ENCODE measurements around the gene KCNG1. TPM values are rescaled to one million over a fixed set of nuclear protein-coding genes. Genes with fewer than 3 reads are reported as not detected.

KCNG1 gene
- total and polyA plus RNA-seq, 2 of the 8 experiments (the other 6 are each of a cell fraction or from before 2014, with no cell fraction given), result 16.0 to 18.0 TPM

GRCh38 chr20:50992733-50993457 lies 30.0 kb downstream of the KCNG1 start (continued):
- TF ChIP-seq ATF2 (IDR thresholded peaks at IDR 0.05; ENCODE audit: low read length) (no peak), JUN (IDR thresholded peaks at IDR 0.05; ENCODE audit: low read depth, low read length) (no peak), TAF7 (optimal IDR thresholded peaks at IDR 0.05; ENCODE audit: borderline replicate concordance, low read depth, low read length) (no peak), KDM1A (IDR thresholded peaks at IDR 0.05; ENCODE audit: borderline replicate concordance, low read length) (0 out of 2 replicates have a peak, but pooled peaks have one; percentile 33), ATF3 (IDR thresholded peaks at IDR 0.05; ENCODE audit: insufficient read depth, low read depth, low read length) (0 out of 2 replicates have a peak, but pooled peaks have one; percentile 31), TBP (IDR thresholded peaks at IDR 0.05; ENCODE audit: low read depth, low read length) (peak; percentile 15; the same call in 1 of the 2 replicates), CHD1 (IDR thresholded peaks at IDR 0.05; ENCODE audit: low read depth, low read length) (no peak), CTCF (IDR thresholded peaks at IDR 0.05; ENCODE audit: control extremely low read depth in 1 of 3, insufficient read depth in 1 of 3, low read depth in 1 of 3, low read length in 3 of 3) (peak in 2 of 3 experiments; percentile 73 to 96; a peak in 3 of 4 replicates), ASH2L (IDR thresholded peaks at IDR 0.05; ENCODE audit: low read length) (peak; percentile 53), TCF12 (IDR thresholded peaks at IDR 0.05; ENCODE audit: low read depth, low read length) (no peak), CBX8 (IDR thresholded peaks at IDR 0.05; ENCODE audit: borderline replicate concordance, low read depth, low read length) (no peak), RFX5 (IDR thresholded peaks at IDR 0.05; ENCODE audit: borderline replicate concordance, low read depth, low read length) (no peak), SP4 (IDR thresholded peaks at IDR 0.05; ENCODE audit: low read length) (no peak), SIRT6 (IDR thresholded peaks at IDR 0.05; ENCODE audit: low read length) (no peak), PHF8 (conservative IDR thresholded peaks at IDR 0.05; ENCODE audit: low read depth, low read length) (no peak), GTF2F1 (IDR thresholded peaks at IDR 0.05; ENCODE audit: borderline replicate concordance, low read depth, low read length) (no peak), SIN3A (conservative IDR thresholded peaks at IDR 0.05 in 1 of 2, IDR thresholded peaks at IDR 0.05 in 1 of 2; ENCODE audit: low read depth in 1 of 2, low read length in 2 of 2) (peak in 1 of 2 experiments; percentile 44; a peak in 1 of 4 replicates), RNF2 (IDR thresholded peaks at IDR 0.05; ENCODE audit: borderline replicate concordance, low read depth, low read length, missing control alignments, poor library complexity, severe bottlenecking) (no peak)

Measured in H1 (cell line).